ENCODE results near the gene IDE. TPM values are rescaled to one million over a fixed set of nuclear protein-coding genes. Genes with fewer than 3 reads are reported as not detected.
A peak's percentile ranks its signal among the peaks of the same experiment; 100 is the strongest.

Gene IDE
- total and polyA plus RNA-seq, 9 of the 15 experiments (the other 6 are each of a cell fraction or from before 2014, with no cell fraction given): 10.2 to 50.6 (median 33.2) TPM

DNA sequence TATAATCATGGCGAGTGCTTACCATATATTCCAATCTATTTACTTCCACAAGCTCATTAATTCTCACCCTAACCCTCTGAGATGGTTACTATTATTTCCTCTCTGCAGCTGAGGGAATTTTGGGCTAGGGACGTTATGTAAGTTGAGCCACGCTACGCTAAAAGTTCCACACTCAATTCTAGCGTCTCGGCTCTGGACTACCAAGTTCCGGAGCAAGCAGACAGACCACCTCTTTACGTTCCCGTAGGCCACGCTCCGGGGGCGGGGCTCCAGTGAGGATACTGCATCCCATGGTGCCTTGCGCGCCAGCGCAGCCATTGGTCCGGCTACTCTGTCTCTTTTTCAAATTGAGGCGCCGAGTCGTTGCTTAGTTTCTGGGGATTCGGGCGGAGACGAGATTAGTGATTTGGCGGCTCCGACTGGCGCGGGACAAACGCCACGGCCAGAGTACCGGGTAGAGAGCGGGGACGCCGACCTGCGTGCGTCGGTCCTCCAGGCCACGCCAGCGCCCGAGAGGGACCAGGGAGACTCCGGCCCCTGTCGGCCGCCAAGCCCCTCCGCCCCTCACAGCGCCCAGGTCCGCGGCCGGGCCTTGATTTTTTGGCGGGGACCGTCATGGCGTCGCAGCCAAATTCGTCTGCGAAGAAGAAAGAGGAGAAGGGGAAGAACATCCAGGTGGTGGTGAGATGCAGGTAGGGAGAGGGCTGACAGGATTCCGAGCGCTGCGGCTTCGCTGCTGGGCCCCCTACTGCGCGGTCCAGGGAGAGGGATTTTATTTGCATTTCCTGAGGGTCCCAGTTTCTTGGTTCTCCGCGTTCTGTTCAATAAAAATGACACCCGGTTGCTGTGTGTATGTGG, 19.1 kb upstream of the IDE start, which contains the start of gene KIF11 (continued):
- TF ChIP-seq, protein P1, sequence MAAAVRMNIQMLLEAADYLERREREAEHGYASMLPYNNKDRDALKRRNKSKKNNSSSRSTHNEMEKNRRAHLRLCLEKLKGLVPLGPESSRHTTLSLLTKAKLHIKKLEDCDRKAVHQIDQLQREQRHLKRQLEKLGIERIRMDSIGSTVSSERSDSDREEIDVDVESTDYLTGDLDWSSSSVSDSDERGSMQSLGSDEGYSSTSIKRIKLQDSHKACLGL (CRISPR knock-in tag; IDR thresholded peaks at IDR 0.05; ENCODE audit: borderline replicate concordance, poor library complexity, severe bottlenecking): no peak
- TF ChIP-seq FOXK1 (CRISPR knock-in tag; IDR thresholded peaks at IDR 0.05; ENCODE audit: borderline replicate concordance) (no peak), ARID1B (IDR thresholded peaks at IDR 0.05) (no peak), KAT2B (IDR thresholded peaks at IDR 0.05; ENCODE audit: low read depth, low read length) (no peak), MBD2 (IDR thresholded peaks at IDR 0.05; ENCODE audit: borderline replicate concordance, low read depth) (peak; percentile 26; the same call in 1 of the 2 replicates), POLR2AphosphoS5 (IDR thresholded peaks at IDR 0.05; ENCODE audit: control insufficient read depth, insufficient read depth, low read depth, low read length) (peak; percentile 87), ZNF174 (CRISPR knock-in tag; IDR thresholded peaks at IDR 0.05) (no peak), SMAD1 (IDR thresholded peaks at IDR 0.05; ENCODE audit: low read depth, low read length, partially characterized antibody) (peak; percentile 70), GATAD2A (IDR thresholded peaks at IDR 0.05) (no peak), TOE1 (IDR thresholded peaks at IDR 0.05; ENCODE audit: borderline replicate concordance) (0 out of 2 replicates have a peak, but pooled peaks have one; percentile 24), TOE1 (CRISPR knock-in tag; IDR thresholded peaks at IDR 0.05; ENCODE audit: borderline replicate concordance, low read depth) (no peak), RNF2 (IDR thresholded peaks at IDR 0.05) (peak; percentile 23; the same call in 1 of the 2 replicates), L3MBTL2 (IDR thresholded peaks at IDR 0.05) (peak; percentile 38; the same call in 1 of the 2 replicates), RBM17 (IDR thresholded peaks at IDR 0.05; ENCODE audit: borderline replicate concordance, low read depth, low read length) (no peak), RBFOX2 (IDR thresholded peaks at IDR 0.05; ENCODE audit: low read depth, low read length) (peak; percentile 97), ZNF224 (CRISPR knock-in tag; IDR thresholded peaks at IDR 0.05) (no peak), GABPB1 (CRISPR knock-in tag; IDR thresholded peaks at IDR 0.05) (peak; percentile 67; the same call in 1 of the 2 replicates), CBFA2T3 (IDR thresholded peaks at IDR 0.05) (no peak), ZEB2 (IDR thresholded peaks at IDR 0.05) (0 out of 2 replicates have a peak, but pooled peaks have one; percentile 19), DPF2 (IDR thresholded peaks at IDR 0.05) (peak; percentile 21; the same call in 1 of the 2 replicates), CBX3 (IDR thresholded peaks at IDR 0.05; ENCODE audit: borderline replicate concordance in 1 of 2, low read length in 2 of 2) (no peak), MXI1 (IDR thresholded peaks at IDR 0.05; ENCODE audit: low read depth, low read length) (no peak)
- TF ChIP-seq, protein P2, sequence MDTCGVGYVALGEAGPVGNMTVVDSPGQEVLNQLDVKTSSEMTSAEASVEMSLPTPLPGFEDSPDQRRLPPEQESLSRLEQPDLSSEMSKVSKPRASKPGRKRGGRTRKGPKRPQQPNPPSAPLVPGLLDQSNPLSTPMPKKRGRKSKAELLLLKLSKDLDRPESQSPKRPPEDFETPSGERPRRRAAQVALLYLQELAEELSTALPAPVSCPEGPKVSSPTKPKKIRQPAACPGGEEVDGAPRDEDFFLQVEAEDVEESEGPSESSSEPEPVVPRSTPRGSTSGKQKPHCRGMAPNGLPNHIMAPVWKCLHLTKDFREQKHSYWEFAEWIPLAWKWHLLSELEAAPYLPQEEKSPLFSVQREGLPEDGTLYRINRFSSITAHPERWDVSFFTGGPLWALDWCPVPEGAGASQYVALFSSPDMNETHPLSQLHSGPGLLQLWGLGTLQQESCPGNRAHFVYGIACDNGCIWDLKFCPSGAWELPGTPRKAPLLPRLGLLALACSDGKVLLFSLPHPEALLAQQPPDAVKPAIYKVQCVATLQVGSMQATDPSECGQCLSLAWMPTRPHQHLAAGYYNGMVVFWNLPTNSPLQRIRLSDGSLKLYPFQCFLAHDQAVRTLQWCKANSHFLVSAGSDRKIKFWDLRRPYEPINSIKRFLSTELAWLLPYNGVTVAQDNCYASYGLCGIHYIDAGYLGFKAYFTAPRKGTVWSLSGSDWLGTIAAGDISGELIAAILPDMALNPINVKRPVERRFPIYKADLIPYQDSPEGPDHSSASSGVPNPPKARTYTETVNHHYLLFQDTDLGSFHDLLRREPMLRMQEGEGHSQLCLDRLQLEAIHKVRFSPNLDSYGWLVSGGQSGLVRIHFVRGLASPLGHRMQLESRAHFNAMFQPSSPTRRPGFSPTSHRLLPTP (IDR thresholded peaks at IDR 0.05; ENCODE audit: borderline replicate concordance, extremely low read depth, insufficient read length): no peak
- TF ChIP-seq, protein P3, sequence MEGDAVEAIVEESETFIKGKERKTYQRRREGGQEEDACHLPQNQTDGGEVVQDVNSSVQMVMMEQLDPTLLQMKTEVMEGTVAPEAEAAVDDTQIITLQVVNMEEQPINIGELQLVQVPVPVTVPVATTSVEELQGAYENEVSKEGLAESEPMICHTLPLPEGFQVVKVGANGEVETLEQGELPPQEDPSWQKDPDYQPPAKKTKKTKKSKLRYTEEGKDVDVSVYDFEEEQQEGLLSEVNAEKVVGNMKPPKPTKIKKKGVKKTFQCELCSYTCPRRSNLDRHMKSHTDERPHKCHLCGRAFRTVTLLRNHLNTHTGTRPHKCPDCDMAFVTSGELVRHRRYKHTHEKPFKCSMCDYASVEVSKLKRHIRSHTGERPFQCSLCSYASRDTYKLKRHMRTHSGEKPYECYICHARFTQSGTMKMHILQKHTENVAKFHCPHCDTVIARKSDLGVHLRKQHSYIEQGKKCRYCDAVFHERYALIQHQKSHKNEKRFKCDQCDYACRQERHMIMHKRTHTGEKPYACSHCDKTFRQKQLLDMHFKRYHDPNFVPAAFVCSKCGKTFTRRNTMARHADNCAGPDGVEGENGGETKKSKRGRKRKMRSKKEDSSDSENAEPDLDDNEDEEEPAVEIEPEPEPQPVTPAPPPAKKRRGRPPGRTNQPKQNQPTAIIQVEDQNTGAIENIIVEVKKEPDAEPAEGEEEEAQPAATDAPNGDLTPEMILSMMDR (IDR thresholded peaks at IDR 0.05 in 2 of 3, conservative IDR thresholded peaks at IDR 0.05 in 1 of 3; ENCODE audit: insufficient read depth in 2 of 3, low read depth in 1 of 3, low read length in 3 of 3): peak in 1 of 3 experiments; percentile 16; a peak in 1 of 6 replicates

Data from K562 (cell line).